ENCODE measurements around the gene U2AF2.

GRCh38 chr19:55685776-55686175, 30.9 kb downstream of the U2AF2 start:
- TF ChIP-seq CTCF (IDR thresholded peaks at IDR 0.05; ENCODE audit: low read depth, low read length), result no peak
- no peak for TF ChIP-seq EZH2phosphoT487 (IDR thresholded peaks at IDR 0.05; ENCODE audit: low read depth)

Data from OCI-LY3 (cell line).